NCI-H187 treated with DMSO at 0.1 percent for 48 hours (cell line): Measurements from ENCODE around the gene NSG2.
"Not testable (repeated sequence)": the region's sequence is repeated elsewhere in the genome, so short reads cannot be mapped to it uniquely, and the experiment has no call there.

Experiments used
- DNase-seq: peaks from one replicate; lab custom pipeline; 2025; lab: John Stamatoyannopoulos, UW

The NSG2 gene

GRCh38 chr5:174101195-174101730, 55.8 kb downstream of the NSG2 start:
- DNase-seq, result no peak

- DNase-seq, result not testable (repeated sequence)
Measured at GRCh38 chr5:174102574-174102973, 57.1 kb downstream of the NSG2 start.

- no peak for DNase-seq
Measured at GRCh38 chr5:174106997-174107655, 61.6 kb downstream of the NSG2 start.

- DNase-seq, result no peak
Measured at GRCh38 chr5:174108745-174109144, 63.2 kb downstream of the NSG2 start.

DNA sequence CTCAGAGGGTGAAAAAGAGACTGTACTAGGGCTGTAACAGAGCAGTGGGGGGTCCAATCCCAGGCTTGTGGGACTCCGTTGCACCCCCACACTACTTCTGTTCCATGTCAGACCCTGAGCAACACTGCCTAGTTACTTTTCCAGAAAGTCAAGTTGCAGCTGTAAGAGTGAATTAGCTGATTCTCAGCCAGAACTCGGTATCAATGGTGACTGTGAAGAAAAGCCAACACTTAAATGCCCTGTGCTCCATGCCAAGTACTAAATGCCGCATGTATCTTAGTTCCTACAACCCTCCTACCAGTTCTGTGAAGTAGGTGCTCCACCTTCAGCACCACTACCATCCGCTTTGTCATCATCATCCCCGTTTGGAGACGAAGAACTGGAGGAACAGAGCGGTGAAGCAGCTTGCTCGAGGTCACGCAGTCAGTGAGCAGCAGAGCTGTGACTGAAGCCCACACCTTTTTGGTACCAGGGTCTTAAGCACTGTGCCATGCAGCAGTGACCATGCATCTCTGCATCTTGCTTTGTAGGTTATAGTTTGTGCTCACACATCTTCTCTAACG, 64.3 kb downstream of the NSG2 start:
- DNase-seq, result no peak

GRCh38 chr5:174110310-174110709, 64.8 kb downstream of the NSG2 start:
- DNase-seq, result no peak

DNA sequence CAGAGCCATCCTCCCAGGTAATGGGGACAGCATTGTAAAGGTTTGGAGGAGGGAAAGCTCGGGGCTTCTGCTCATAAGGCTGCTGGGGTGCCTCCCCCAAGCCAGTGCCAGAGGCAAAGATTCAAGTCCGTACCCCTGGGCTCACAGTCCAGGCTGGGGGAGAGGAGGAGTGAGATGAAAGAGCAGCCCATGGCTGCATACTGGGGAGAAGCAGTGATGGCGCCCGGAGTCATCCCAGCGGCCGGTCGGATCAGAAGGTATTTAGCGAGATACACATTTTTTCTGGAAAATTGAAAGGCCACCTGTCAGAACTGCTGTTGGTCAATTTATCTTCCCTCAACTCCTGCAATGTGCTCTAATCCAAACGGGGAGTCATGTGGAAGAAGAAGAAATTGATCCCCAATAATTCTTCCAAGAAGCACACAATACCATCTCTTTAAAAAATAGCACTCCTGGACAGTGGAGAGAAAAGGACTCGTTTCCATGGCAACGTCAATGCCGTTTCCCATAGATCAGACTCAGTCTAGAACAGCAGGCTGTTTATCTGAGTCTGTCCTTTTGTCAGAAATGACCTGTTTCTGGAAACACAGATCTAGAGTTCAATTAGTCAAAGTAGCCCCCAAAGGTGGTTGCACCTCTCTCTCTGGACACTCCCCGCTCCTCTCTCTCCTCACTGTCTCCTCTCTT, 65.9 kb downstream of the NSG2 start:
- DNase-seq, result no peak

GRCh38 chr5:174115226-174115625, 69.7 kb downstream of the NSG2 start:
- no peak for DNase-seq

DNA sequence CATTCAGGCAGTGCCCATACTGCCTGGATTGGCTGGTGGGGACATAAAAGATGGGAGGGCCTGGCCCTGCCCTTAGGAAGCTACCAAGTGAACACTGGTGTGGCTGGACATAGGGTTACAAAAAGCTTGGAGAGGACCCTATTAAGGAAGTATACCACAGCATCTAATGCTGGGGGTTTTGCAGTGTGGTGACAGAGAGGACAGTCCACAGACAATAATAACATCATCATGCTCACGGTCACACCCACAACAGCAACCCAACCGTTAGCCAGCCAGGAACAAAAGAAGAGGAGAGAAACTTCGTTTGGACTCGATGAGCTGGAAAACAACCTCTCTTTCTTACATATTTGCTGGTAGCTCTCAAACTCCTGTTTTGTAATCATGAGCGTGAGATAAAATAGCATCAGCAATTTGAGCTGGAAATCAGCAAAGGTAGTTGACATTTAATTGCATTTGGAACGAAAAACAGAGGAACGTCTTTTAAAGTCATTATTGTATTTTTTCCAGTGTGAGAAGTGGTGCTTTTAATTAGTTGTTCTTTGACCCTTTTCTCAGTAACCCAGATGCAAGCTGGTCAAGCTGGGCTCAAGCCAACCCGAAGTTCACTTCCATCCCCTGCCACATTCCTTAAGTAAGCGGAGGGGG, 73.4 kb downstream of the NSG2 start:
- no peak for DNase-seq

- no peak for DNase-seq
Measured at GRCh38 chr5:174119468-174119881, 74.0 kb downstream of the NSG2 start.

DNA sequence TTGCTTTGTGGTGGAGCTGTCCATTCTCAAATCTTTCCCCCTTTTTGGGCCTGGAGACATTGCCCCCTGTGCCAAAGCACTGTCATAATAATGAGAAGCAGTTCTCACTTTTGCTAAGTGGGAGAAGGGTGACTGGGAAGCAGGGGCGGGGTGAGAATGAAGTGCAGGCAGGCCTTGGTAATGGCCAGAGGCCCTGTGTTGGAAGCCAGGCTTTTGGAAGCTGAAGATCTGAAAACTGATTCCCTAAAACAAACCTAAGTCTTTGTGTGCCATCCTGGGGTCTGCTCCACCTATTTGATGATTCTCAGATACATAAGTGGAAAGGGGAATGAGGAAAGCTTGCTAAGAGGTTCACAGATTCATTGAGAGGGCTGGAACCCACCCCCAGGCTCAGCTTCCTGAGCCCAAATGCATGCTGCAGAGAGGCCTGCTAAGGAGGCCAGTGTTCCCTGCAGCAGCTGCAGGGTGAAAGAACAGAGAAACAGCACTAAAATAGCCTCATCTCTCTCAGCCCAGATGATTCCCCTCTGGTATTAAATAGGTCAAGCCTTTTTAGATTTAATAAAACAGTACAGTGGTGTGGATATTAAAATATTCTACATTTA, 75.0 kb downstream of the NSG2 start:
- no peak for DNase-seq

DNA sequence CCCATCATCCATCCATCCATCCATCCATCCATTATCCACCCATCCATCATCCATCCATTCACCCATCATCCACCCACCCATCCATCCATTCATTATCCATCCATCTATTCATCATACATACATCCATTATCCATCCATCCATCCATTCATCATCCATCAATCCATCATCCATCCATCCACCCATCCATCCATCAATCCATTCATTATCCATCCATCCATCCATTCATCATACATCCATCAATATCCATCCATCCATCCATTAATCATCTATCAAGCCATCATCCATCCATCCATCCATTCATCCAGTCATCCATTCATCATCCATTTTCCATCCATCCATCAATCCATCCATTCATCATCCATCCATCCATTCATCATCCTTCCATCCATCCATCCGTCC, 89.0 kb downstream of the NSG2 start:
- DNase-seq, result no peak

DNA sequence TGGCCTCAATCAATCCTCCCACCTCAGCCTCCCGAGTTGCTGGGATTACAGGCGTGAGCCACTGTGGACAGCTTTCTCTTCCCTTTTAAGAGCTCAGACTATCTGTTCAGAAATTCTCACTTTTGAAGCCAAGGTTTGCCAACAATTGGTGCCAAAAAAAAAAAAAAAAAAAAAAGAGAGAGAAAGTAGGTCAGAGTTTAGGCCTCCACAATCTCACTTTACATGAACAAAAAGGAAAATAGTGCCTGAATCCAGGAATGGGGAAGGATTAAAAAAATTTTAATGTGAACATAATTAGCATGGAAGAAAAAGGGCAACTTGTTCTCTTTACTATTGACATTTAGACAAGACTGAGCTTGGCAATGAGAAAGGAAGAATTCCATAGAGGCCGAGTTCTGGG, 94.1 kb downstream of the NSG2 start:
- DNase-seq, result no peak

DNA sequence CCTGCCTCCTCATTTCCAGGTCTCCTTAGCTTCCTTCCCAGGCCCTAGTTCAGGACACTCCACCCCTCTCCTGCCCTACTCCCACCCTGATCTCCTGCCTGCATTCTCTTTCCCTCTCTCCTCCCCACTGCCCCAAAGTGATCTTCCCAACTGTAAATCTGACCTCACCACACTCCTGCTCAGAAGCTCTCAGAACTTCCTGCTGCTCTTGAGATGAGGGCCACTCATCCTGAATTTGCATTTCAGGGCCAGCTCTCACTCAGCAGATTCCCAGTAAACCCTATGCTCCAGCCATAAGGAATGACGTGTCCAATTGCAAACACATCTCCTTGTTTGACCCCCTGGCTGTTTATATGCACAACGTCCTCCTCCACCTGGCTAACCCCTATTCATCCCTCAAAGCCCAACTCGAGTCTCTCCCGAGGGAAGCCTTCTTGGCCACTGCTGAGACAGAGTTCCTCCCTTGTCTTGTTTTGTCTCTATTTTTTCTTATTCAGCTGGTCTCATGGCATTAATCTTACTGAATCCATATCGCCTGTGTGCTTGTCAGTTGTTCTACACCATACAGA, 95.0 kb downstream of the NSG2 start:
- DNase-seq, result peak; percentile 24

DNA sequence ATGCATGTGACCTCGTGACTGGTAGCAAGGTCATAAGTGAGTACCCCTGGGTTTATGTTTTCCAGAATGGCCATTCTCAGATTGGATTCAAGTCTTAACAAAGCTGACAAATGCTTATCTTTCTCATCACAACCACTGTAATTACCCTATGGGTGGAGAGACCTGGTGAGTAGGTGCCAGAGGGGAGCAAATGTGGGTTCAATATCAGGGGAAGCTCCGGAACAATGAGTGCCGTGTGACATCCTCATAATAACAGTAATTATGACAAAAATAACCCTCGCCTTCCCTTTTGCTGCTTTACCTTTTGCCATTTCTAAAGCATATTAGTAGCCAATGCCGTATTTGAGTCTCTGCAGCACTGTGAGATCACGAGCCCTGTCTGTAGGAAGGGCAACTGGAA, 95.9 kb downstream of the NSG2 start:
- no peak for DNase-seq

GRCh38 chr5:174145091-174145490, 99.6 kb downstream of the NSG2 start:
- no peak for DNase-seq

GRCh38 chr5:174145821-174146220, 100.3 kb downstream of the NSG2 start:
- DNase-seq, result no peak

DNA sequence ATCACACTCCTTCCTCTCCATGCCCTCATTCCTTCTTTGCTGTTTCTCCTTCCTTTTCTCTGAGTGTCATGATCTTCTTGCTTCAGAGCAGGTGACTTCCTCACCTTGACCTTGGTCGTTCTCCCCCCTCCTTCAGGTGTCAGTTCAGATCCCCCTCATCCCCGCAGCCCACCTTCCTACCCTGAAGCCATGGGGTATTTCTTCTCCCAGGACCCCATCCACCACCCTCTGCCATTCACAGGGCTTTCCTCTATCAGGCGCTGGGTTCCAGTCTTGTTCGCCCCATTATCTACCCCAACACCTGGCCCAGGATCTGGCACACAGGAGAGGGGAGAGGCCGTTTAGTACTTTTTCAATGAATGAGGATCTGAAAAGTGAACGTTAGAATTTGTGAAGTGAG, 101.0 kb downstream of the NSG2 start:
- no peak for DNase-seq

DNA sequence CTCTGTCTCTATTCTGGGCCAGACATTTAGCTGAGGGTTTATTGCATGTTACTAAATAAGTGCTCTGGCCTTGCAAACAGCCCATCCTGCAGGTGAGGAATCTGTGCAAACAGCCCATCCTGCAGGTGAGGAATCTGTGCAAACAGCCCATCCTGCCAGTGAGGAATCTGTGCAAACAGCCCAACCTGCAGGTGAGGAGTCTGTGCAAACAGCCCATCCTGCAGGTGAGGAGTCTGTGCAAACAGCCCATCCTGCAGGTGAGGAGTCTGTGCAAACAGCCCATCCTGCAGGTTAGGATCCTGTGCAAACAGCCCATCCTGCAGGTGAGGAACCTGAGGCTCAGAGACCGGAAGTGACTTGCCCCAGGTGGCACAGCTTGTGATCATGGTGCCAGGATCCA, 101.5 kb downstream of the NSG2 start:
- DNase-seq, result not testable (repeated sequence)

GRCh38 chr5:174147551-174147950, 102.0 kb downstream of the NSG2 start:
- no peak for DNase-seq

DNA sequence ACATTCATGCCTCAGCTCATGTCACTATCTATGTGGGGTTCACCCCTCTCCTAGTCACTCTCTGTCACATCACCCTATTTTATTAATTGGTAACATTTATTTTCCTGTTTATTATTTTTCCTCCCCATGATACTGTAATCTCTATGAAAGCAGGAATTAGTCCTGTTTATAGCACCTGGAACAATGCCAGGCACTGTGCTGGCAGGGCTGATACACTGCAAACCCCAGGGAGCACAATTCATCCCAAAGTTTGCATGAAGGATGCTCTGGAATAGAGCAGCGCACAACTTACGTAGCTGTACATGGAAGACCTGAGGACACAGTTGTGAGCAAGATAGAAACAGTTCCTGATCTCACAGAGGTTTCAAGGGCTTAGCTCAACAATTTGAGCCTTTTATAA, 103.2 kb downstream of the NSG2 start:
- no peak for DNase-seq

- no peak for DNase-seq
Measured at GRCh38 chr5:174149426-174149825, 103.9 kb downstream of the NSG2 start.
